Liver (tissue), 9 donors: ENCODE data around the gene UTRN. TPM values are rescaled to one million over a fixed set of nuclear protein-coding genes. Genes with fewer than 3 reads are reported as not detected.

ENCODE experiments used
- DNase-seq: peaks from one replicate; pipeline ENCODE4 v3.0.0-alpha.2; 2017; ENCODE audit warnings: low spot score
- H3K27ac ChIP-seq, 2 donors: one replicate each; pipeline ENCODE4 v1.7.0; 2013; ENCODE audit warnings: inconsistent platforms in 2 of 2, low read length in 2 of 2, control low read depth in 1 of 2, low read depth in 1 of 2, mild to moderate bottlenecking in 1 of 2
- H3K27me3 ChIP-seq, 4 donors: one replicate each; pipeline versions ENCODE4 v1.6.1 to v1.7.0; 2013; ENCODE audit warnings: low read length in 3 of 4, inconsistent platforms in 1 of 4, mild to moderate bottlenecking in 1 of 4, moderate library complexity in 1 of 4; ENCODE audit not compliant: control insufficient read depth in 4 of 4, insufficient read depth in 4 of 4
- H3K36me3 ChIP-seq, 4 donors: one replicate each; pipeline versions ENCODE4 v1.6.1 to v1.7.0; 2013; ENCODE audit warnings: low read length in 3 of 4, mild to moderate bottlenecking in 3 of 4, low read depth in 1 of 4, moderate library complexity in 1 of 4; ENCODE audit not compliant: control insufficient read depth in 4 of 4, insufficient read depth in 3 of 4
- H3K4me1 ChIP-seq, 4 donors: one replicate each; pipeline versions ENCODE4 v1.6.1 to v1.7.0; 2013; ENCODE audit warnings: low read length in 3 of 4, mild to moderate bottlenecking in 3 of 4, moderate library complexity in 1 of 4; ENCODE audit not compliant: control insufficient read depth in 4 of 4, insufficient read depth in 4 of 4
- H3K4me3 ChIP-seq, 3 donors: one replicate each; pipeline versions ENCODE4 v1.6.1 to v1.7.0; 2013; ENCODE audit warnings: low read length in 3 of 3, control low read depth in 1 of 3, low read depth in 1 of 3, mild to moderate bottlenecking in 1 of 3
- H3K9ac ChIP-seq, 2 donors: one replicate each; pipeline ENCODE4 v1.7.0; 2013; ENCODE audit warnings: low read length in 2 of 2, mild to moderate bottlenecking in 2 of 2, moderate library complexity in 2 of 2, control low read depth in 1 of 2, low read depth in 1 of 2
- H3K9me3 ChIP-seq, 4 donors: one replicate each; pipeline versions ENCODE4 v1.6.1 to v1.7.0; 2013; ENCODE audit warnings: low read length in 3 of 4; ENCODE audit not compliant: control insufficient read depth in 4 of 4
- ATF3 ChIP-seq: IDR thresholded peaks from 2 replicates; pipeline ENCODE4 v1.6.1; 2016; ENCODE audit warnings: antibody characterized with exemption
- CTCF ChIP-seq: fragments of 150-350 bp; IDR thresholded peaks from 2 replicates; pipeline ENCODE4 v1.5.1; 2017; ENCODE audit warnings: improper control_type of control experiment, low read depth, low read length; ENCODE audit not compliant: missing input control
- EGR1 ChIP-seq, 2 donors: IDR thresholded peaks; 2 replicates each; pipeline ENCODE4 v1.6.1; 2016 to 2018; ENCODE audit warnings: antibody characterized with exemption in 2 of 2, low read depth in 2 of 2
- FOXA1 ChIP-seq: IDR thresholded peaks from 2 replicates; pipeline ENCODE4 v1.6.1; 2016; ENCODE audit warnings: antibody characterized with exemption
- FOXA2 ChIP-seq: IDR thresholded peaks from 2 replicates; pipeline ENCODE4 v1.6.1; 2016; ENCODE audit warnings: antibody characterized with exemption
- GABPA ChIP-seq, 2 donors: IDR thresholded peaks in 1 of 2; conservative IDR thresholded peaks in 1 of 2; 2 replicates each; pipeline ENCODE4 v1.6.1; 2016; ENCODE audit warnings: antibody characterized with exemption in 2 of 2, mild to moderate bottlenecking in 1 of 2, moderate library complexity in 1 of 2
- HNF4A ChIP-seq, 2 donors: conservative IDR thresholded peaks; 2 replicates each; pipeline ENCODE4 v1.6.1; 2016; ENCODE audit warnings: antibody characterized with exemption in 2 of 2, mild to moderate bottlenecking in 2 of 2
- HNF4G ChIP-seq: IDR thresholded peaks from 2 replicates; pipeline ENCODE4 v1.6.1; 2016; ENCODE audit warnings: antibody characterized with exemption
- JUND ChIP-seq, 2 donors: IDR thresholded peaks; 2 replicates each; pipeline ENCODE4 v1.6.1; 2016; ENCODE audit warnings: antibody characterized with exemption in 2 of 2
- MAX ChIP-seq: IDR thresholded peaks from 2 replicates; pipeline ENCODE4 v1.6.1; 2016; ENCODE audit warnings: antibody characterized with exemption
- NR2F2 ChIP-seq: IDR thresholded peaks from 2 replicates; pipeline ENCODE4 v1.6.1; 2016; ENCODE audit warnings: antibody characterized with exemption
- RAD21 ChIP-seq, 2 donors: IDR thresholded peaks; 2 replicates each; pipeline ENCODE4 v1.6.1; 2016; ENCODE audit warnings: antibody characterized with exemption in 2 of 2, mild to moderate bottlenecking in 2 of 2
- REST ChIP-seq: IDR thresholded peaks from 2 replicates; pipeline ENCODE4 v1.6.1; 2016; ENCODE audit warnings: antibody characterized with exemption, mild to moderate bottlenecking
- RXRA ChIP-seq, 2 donors: IDR thresholded peaks; 2 replicates each; pipeline ENCODE4 v1.6.1; 2017 to 2018; ENCODE audit warnings: antibody characterized with exemption in 2 of 2, mild to moderate bottlenecking in 1 of 2
- SP1 ChIP-seq: IDR thresholded peaks from 2 replicates; pipeline ENCODE4 v1.6.1; 2018; ENCODE audit warnings: antibody characterized with exemption, mild to moderate bottlenecking
- TAF1 ChIP-seq: conservative IDR thresholded peaks from 2 replicates; pipeline ENCODE4 v1.6.1; 2016; ENCODE audit warnings: antibody characterized with exemption, mild to moderate bottlenecking
- YY1 ChIP-seq: IDR thresholded peaks from 2 replicates; pipeline ENCODE4 v1.6.1; 2016; ENCODE audit warnings: antibody characterized with exemption, mild to moderate bottlenecking
- WGBS: extraction: QIAGEN DNeasy Blood & Tissue Kit; methylation state at CpG from one replicate; pipeline ENCODE4 v1.1.7; 2013; 5-methylcytosine and 5-hydroxymethylcytosine counted together
- polyA plus RNA-seq, 2 donors: library from polyadenylated mRNA; stranded (reverse) in 1 of 2; unstranded in 1 of 2; fragments of 200-250 nt in 1 of 2; fragments of >200 nt in 1 of 2; fragmentation: Nextera tagmentation in 1 of 2; extraction: Ambion mirVana in 1 of 2; gene quantifications; one replicate each; pipeline versions ENCODE4 v1.2.1 to v1.2.3, GENCODE V29; 2013 to 2015
- total RNA-seq, 2 donors: library from RNA; depleted of rRNA; stranded (reverse); fragments of >200 nt; gene quantifications; one replicate each; pipeline ENCODE4 v1.2.3, GENCODE V29; 2014
- TF ChIP-seq, protein P1 (sequence below): IDR thresholded peaks from 2 replicates; pipeline ENCODE4 v1.6.1; 2016; ENCODE audit warnings: antibody characterized with exemption
- donor health status: healthy.
- donor health status: healthy.
- donor health status: healthy.
- donor health status: healthy.
- donor health status: healthy.

Gene UTRN
- total and polyA plus RNA-seq, 4 donors = 6.9 to 83.7 (median 47.6) TPM

DNA sequence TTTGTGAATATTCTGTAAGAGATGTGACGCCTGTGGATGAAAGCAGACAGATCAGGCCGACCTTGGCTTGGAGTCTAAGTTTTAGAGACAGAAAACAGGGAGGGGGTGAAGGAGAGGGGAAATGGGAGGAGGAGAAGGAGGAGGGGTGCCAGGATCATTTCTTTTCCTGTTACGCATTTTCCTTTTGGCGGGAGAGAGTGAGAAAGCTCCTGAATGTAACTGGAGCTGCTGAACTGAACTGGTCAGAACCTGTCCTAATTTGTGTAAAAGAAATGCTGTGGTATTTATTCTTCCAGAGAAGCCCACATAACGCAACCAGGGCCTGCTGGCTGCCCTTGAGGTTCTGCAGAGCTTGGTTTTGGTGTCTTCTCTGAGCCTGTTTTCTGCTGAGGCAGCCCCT, 41.9 kb downstream of the UTRN start (continued):
- TF ChIP-seq FOXA2 = no peak
- no peak for TF ChIP-seq RAD21 (IDR thresholded peaks at IDR 0.05)
- TF ChIP-seq YY1 = no peak
- no peak for TF ChIP-seq RXRA (IDR thresholded peaks at IDR 0.05)
- TF ChIP-seq HNF4A (conservative IDR thresholded peaks at IDR 0.05) = no peak
- TF ChIP-seq TAF1 = no peak
- no peak for TF ChIP-seq JUND (IDR thresholded peaks at IDR 0.05)

DNA sequence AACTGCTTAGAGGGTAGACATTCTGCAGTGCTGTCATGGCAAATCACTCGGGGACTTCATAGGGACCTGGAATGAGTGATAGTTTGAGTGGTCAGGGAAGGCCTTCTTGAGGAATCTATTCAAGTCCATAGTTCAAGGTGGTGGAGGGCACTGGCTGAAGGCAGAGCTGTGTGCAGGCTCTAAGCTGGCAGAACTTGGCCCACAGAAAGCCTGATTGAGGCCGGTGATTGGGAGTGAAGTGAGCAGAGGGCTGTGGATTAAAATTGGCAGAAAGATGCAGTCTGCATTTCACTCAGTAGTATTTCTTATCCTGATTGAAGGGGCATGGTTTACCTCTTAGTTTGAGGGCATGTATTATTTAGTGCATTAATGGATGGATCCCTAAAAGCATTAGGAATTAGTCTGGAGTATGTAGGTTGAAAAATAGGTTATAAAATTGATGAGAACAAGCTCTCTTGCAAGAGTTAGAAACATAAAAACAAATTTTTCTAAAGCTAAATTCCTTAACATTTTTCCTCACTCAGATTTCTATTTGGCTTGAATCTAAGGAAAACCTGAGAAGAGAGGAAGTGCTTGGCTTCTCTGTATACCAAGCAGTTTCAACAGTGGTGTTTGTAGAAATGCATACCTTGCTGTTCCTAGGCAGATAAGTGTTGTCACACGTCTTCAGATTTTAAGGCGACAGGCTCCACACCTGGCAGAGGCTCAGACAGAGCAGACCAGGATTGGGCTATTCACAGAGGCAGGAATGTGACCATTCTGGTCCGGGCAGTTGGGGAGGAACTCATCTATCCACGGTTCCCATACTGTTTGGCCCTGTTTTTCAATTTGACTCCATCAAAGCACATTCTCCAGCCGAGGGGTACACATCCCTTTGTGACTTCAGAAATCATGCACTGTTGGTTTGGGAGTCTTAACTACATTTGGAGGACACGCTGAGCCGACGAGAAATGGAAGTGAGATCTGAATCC, 45.2 kb downstream of the UTRN start:
- Histone ChIP-seq H3K4me3 (no peak overlapping the region), H3K27ac (no peak overlapping the region), H3K27me3 (no peaks in the 10 kb centered on the region), H3K9me3 (no peaks in the 10 kb centered on the region), H3K9ac (no peak overlapping the region), H3K4me1 (peaks cover 0 to 3% (median 0%) of the 10 kb centered on the region in 4 donors), H3K36me3 (no peaks in the 10 kb centered on the region)
- 82% methylated on average over 10 of the region's 10 CpGs for WGBS
- TF ChIP-seq SP1 (no peak), ATF3 (no peak), TAF1 (no peak), EGR1 (IDR thresholded peaks at IDR 0.05; ENCODE audit: low read depth in 2 of 2) (no peak), RAD21 (IDR thresholded peaks at IDR 0.05) (no peak), HNF4G (no peak), HNF4A (conservative IDR thresholded peaks at IDR 0.05) (no peak), NR2F2 (no peak), FOXA2 (no peak), GABPA (IDR thresholded peaks at IDR 0.05 in 1 of 2, conservative IDR thresholded peaks at IDR 0.05 in 1 of 2) (no peak), YY1 (no peak), JUND (IDR thresholded peaks at IDR 0.05) (no peak), RXRA (IDR thresholded peaks at IDR 0.05) (no peak), CTCF (no peak), REST (no peak), FOXA1 (no peak), MAX (no peak)
- TF ChIP-seq, protein P1, sequence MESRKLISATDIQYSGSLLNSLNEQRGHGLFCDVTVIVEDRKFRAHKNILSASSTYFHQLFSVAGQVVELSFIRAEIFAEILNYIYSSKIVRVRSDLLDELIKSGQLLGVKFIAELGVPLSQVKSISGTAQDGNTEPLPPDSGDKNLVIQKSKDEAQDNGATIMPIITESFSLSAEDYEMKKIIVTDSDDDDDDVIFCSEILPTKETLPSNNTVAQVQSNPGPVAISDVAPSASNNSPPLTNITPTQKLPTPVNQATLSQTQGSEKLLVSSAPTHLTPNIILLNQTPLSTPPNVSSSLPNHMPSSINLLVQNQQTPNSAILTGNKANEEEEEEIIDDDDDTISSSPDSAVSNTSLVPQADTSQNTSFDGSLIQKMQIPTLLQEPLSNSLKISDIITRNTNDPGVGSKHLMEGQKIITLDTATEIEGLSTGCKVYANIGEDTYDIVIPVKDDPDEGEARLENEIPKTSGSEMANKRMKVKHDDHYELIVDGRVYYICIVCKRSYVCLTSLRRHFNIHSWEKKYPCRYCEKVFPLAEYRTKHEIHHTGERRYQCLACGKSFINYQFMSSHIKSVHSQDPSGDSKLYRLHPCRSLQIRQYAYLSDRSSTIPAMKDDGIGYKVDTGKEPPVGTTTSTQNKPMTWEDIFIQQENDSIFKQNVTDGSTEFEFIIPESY = no peak
- DNase-seq = no peak
